ENCODE measurements around the gene CIC. TPM values are rescaled to one million over a fixed set of nuclear protein-coding genes. Genes with fewer than 3 reads are reported as not detected.

CIC gene
- total RNA-seq, 1 experiment from 2014 or later: 54.0 TPM

DNA sequence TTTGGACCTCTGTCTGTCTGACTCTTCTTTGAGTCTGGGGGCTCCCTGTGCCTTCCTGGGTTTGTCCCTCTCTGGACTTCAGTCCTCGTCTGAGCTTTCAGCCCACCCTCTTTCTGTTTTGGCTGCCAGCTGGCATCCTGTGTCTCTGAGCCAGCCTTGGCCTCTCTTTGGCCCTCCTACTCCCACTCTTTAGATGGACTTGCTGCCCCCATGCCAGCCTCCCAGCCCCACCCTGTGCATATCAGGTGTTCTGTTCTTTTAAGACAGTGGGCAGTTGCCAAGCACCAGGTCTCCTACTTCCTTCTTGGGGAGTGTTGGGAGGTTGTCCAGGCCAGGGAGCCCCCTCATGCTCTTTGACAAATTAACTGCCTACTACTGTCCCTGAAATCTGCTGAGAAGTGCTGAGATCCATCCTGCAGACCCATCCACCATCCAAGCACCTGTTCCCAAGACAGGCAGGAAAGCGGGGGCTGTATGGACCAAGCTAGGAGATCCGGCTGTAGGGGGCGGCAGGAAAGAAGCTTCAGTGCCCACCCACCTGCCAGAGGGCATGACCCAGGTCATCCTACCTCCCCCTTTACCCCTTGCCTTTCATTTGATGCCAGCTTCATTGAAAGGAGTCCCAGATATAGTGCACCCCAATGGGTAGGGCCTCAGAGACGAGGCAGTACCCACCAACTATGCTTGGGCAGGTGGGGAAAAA lies 9.6 kb downstream of the CIC start:
- peaks cover 11% of the 10 kb centered on the region for H3K23me2 ChIP-seq (ENCODE audit: insufficient read length, low read depth, low read length, poor library complexity, severe bottlenecking)
- no peak for DNase-seq
- no peak overlapping the region for H3K4me2 ChIP-seq (ENCODE audit: insufficient read depth, insufficient read length, low read length)
- H2BK120ac ChIP-seq (ENCODE audit: low read depth, low read length, poor library complexity, severe bottlenecking): no peak overlapping the region
- no peak overlapping the region for H4K5ac ChIP-seq (ENCODE audit: insufficient read length, low read depth, low read length)
- no peaks in the 10 kb centered on the region for H3K79me2 ChIP-seq (ENCODE audit: insufficient read depth, low read length)
- H2AFZ ChIP-seq (ENCODE audit: low read length): no peak overlapping the region
- H2BK15ac ChIP-seq (ENCODE audit: low read depth, low read length): no peak overlapping the region
- H4K8ac ChIP-seq (replicated peaks; ENCODE audit: insufficient read length, low read depth, low read length): no peak overlapping the region
- H3K27me3 Mint-ChIP-seq (ENCODE audit: low read depth): no peaks in the 10 kb centered on the region
- no peak overlapping the region for H3K14ac ChIP-seq (ENCODE audit: insufficient read depth, low read length)
- no peak overlapping the region for H4K91ac ChIP-seq (ENCODE audit: insufficient read length, low read depth, low read length)
- no peak overlapping the region for H3K4ac ChIP-seq (ENCODE audit: low read depth, low read length)
- H2AK5ac ChIP-seq (ENCODE audit: insufficient read length, low read length): no peak overlapping the region
- H2BK5ac ChIP-seq (ENCODE audit: insufficient read length, low read length): no peak overlapping the region
- H3K27ac ChIP-seq (ENCODE audit: insufficient read length, low read depth, low read length): no peak overlapping the region
- no peaks in the 10 kb centered on the region for H3K9me3 ChIP-seq (ENCODE audit: control insufficient read depth, low read depth, low read length)
- H3K23ac ChIP-seq (ENCODE audit: insufficient read length, low read depth, low read length): no peak overlapping the region
- peaks cover 27 to 31% of the 10 kb centered on the region in 2 experiments for H3K4me1 Mint-ChIP-seq
- H3K27ac Mint-ChIP-seq: peak overlapping the region in 2 of 3 experiments; percentile 49 to 57; a peak in 2 of 7 replicates
- H2BK20ac ChIP-seq (ENCODE audit: low read depth, low read length, poor library complexity, severe bottlenecking): no peak overlapping the region
- no CpG with 5 or more reads among the region's 5 CpGs for WGBS (ENCODE audit: extremely low coverage, insufficient read length, low lambda C conversion rate)
- peaks cover under 1 to 16% (median 11%) of the 10 kb centered on the region in 3 experiments; a peak in 6 of 7 replicates for H3K36me3 Mint-ChIP-seq (ENCODE audit: insufficient read depth in 1 of 3, low read depth in 3 of 3)
- H3T11ph ChIP-seq (ENCODE audit: low read length): no peak overlapping the region
- H4K20me1 ChIP-seq (ENCODE audit: control insufficient read depth, insufficient read depth, insufficient read length): peaks cover 3% of the 10 kb centered on the region
- no peak overlapping the region for H3K9ac ChIP-seq (ENCODE audit: extremely low read depth, insufficient read length, low read length)
- no peak overlapping the region for H3K56ac ChIP-seq (ENCODE audit: insufficient read length, low read depth, low read length)
- TF ChIP-seq, protein P1, sequence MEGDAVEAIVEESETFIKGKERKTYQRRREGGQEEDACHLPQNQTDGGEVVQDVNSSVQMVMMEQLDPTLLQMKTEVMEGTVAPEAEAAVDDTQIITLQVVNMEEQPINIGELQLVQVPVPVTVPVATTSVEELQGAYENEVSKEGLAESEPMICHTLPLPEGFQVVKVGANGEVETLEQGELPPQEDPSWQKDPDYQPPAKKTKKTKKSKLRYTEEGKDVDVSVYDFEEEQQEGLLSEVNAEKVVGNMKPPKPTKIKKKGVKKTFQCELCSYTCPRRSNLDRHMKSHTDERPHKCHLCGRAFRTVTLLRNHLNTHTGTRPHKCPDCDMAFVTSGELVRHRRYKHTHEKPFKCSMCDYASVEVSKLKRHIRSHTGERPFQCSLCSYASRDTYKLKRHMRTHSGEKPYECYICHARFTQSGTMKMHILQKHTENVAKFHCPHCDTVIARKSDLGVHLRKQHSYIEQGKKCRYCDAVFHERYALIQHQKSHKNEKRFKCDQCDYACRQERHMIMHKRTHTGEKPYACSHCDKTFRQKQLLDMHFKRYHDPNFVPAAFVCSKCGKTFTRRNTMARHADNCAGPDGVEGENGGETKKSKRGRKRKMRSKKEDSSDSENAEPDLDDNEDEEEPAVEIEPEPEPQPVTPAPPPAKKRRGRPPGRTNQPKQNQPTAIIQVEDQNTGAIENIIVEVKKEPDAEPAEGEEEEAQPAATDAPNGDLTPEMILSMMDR (conservative IDR thresholded peaks at IDR 0.05): no peak
- no peaks in the 10 kb centered on the region; a peak in 2 of 5 replicates for H3K9me3 Mint-ChIP-seq
- no peaks in the 10 kb centered on the region for H3K79me1 ChIP-seq (ENCODE audit: insufficient read depth, low read depth, low read length, poor library complexity, severe bottlenecking)
- no peaks in the 10 kb centered on the region for H3K27me3 ChIP-seq (ENCODE audit: insufficient read depth, low read length)
- H3K18ac ChIP-seq (ENCODE audit: insufficient read length, low read depth, low read length): no peak overlapping the region
- peak overlapping the region in 1 of 2 experiments; percentile 88; a peak in 2 of 5 replicates for H3K4me3 Mint-ChIP-seq
- H2BK12ac ChIP-seq (ENCODE audit: insufficient read length, low read depth, low read length): no peak overlapping the region
- H3K4me1 ChIP-seq (ENCODE audit: insufficient read depth, low read length): peaks cover 8% of the 10 kb centered on the region; the same call in 1 of the 2 replicates
